ELF-1 (cell line): Measurements from ENCODE around the gene RXFP3.
A peak's percentile ranks its signal among the peaks of the same experiment; 100 is the strongest.

ENCODE experiments used
- DNase-seq: peaks from one replicate; pipeline ENCODE4 v3.0.0-alpha.2; 2016; ENCODE audit warnings: low read depth, low spot score

The RXFP3 gene

DNA sequence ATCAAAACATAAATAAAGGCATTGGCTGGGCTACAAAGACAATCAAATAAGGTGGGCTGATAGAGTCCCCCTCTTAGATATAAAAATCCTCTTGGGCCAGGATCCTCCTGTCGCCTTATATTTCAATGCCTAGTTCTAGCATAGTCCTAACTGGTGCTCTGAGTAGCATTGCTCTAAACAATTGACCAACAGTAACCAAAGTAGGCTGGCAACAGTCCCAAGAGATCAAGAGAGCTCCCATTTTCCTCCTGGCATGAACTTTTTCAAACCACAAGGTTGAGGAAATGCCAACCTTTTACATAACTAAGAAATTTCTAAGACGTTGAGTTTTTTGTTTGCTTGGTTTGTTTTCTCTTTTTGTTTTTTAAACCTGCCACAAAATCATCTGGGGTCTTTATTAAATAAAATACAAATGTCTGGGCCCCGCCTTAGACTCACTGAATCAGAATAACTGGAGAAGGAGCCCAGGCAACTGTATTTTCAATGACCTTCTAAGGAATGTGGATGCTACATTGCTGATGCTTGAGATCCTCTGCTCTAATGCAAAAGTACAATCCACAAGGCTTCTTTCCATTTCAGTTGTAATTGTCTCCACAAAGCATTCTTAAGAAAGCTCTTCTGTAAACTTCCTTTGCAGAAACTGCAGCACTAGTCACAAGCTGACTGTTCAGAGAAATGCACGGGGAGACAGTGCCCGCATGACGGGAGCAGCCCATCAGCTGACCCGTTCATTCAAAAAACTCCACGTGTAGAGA lies 45.4 kb downstream of the RXFP3 start:
- no peak for DNase-seq

DNA sequence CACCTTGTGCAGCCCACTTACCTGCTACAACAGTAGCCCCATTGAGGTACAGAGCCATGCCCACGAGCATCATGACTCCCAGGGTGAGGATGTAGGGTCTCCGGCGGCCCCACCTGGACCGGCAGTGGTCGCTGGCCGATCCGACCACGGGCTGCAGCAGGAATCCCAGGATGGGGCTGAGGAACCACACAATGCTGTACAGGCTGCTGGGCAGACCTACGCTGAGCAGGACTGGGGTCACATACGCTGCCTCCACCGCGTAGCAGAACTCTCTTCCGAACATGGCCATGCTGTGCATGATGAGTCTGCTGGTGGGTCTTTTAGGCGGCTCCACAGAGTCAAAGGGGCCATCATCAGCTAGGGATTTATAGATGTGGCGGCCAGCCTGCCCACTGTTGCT lies 48.0 kb downstream of the RXFP3 start:
- no peak for DNase-seq

DNA sequence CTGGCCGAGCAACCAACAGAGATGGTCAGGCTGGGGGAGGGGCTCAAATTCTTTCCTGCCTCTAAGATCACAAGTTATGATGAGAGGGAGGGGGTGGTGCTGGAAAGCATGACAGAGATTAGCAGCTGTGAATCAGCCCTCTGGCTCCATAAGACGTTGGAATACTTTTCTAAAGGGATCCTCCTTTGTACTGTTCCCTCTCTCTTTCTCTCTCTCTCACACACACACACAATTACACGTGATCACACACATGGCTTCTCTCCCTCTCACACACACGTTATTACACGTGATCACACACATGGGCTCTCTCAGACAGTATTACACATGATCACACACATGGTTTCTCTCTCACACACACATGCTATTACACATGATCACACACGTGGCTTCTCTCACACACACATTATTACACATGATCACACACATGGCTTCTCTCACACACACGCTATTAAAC lies 48.5 kb downstream of the RXFP3 start, which contains the start of gene SLC45A2:
SLC45A2 (minus strand) TSS at position 23 of the 454 bp plus-strand sequence. CDS start 110 bp downstream, outside the sequence.
- peak; percentile 19 for DNase-seq

GRCh38 chr5:33985447-33985846 lies 49.3 kb downstream of the RXFP3 start:
- no peak for DNase-seq
